Tibial artery (tissue), 4 donors: Measurements from ENCODE around the gene TMEM229A.

ENCODE experiments used
- DNase-seq, 2 donors: peaks; one replicate each; pipeline ENCODE4 v3.0.0-alpha.2; 2019
- H3K27ac ChIP-seq, 2 donors: fragments of 200-600 bp; sonication (generic) in 1 of 2; 1 replicate in 1 of 2; 2 replicates in 1 of 2; pipeline ENCODE4 v1.5.1; 2018 to 2019; ENCODE audit warnings: mild to moderate bottlenecking in 1 of 2
- H3K27me3 ChIP-seq, 2 donors: fragments of 200-600 bp; sonication (generic) in 1 of 2; one replicate each; pipeline versions ENCODE4 v1.5.1 to v1.6.0; 2016 to 2019
- H3K36me3 ChIP-seq, 3 donors: fragments of 200-600 bp; sonication (generic) in 2 of 3; one replicate each; pipeline ENCODE4 v1.5.1; 2016 to 2019; ENCODE audit warnings: mild to moderate bottlenecking in 2 of 3
- H3K4me1 ChIP-seq, 4 donors: fragments of 200-600 bp; sonication (generic) in 2 of 4; 1 replicate in 3 of 4; 2 replicates in 1 of 4; pipeline ENCODE4 v1.5.1; 2016 to 2019
- H3K4me3 ChIP-seq, 2 donors: fragments of 200-600 bp; sonication (generic) in 1 of 2; 1 replicate in 1 of 2; 2 replicates in 1 of 2; pipeline ENCODE4 v1.5.1; 2018 to 2019; ENCODE audit warnings: mild to moderate bottlenecking in 2 of 2
- H3K9me3 ChIP-seq, 3 donors: fragments of 200-600 bp; sonication (generic) in 1 of 3; one replicate each; pipeline ENCODE4 v1.5.1; 2016 to 2019
- CTCF ChIP-seq, 2 experiments: fragments of 200-600 bp in 1 of 2; fragments of 450-650 bp in 1 of 2; IDR thresholded peaks; one replicate each; pipeline ENCODE4 v1.5.1; 2017 to 2019; ENCODE audit warnings: antibody characterized with exemption in 2 of 2, mild to moderate bottlenecking in 1 of 2, moderate library complexity in 1 of 2
- intact Hi-C: fragments of 100-400 bp; cut with DNase I; formaldehyde crosslinking; loops from one replicate; pipeline ENCODE4 v1.15.0; 2023; ENCODE audit warnings: low total_unique reads

The TMEM229A gene

GRCh38 chr7:123998921-123999320 lies 33.9 kb downstream of the TMEM229A start:
- H3K27ac ChIP-seq: no peak overlapping the region
- H3K27me3 ChIP-seq: no peaks in the 10 kb centered on the region
- no peak for TF ChIP-seq CTCF (IDR thresholded peaks at IDR 0.05)
- no peak overlapping the region for H3K4me3 ChIP-seq
- no peaks in the 10 kb centered on the region for H3K4me1 ChIP-seq
- no peak for DNase-seq
- no peaks in the 10 kb centered on the region for H3K36me3 ChIP-seq
- H3K9me3 ChIP-seq: peaks cover 0 to 9% (median 0%) of the 10 kb centered on the region in 3 donors
- intact Hi-C loops: no loop called here

GRCh38 chr7:123996327-123996625 lies 36.6 kb downstream of the TMEM229A start:
- intact Hi-C loops: no loop called here
- no peaks in the 10 kb centered on the region for H3K4me1 ChIP-seq
- H3K9me3 ChIP-seq: peaks cover 0 to 3% (median 0%) of the 10 kb centered on the region in 3 donors
- no peak overlapping the region for H3K4me3 ChIP-seq
- H3K27ac ChIP-seq: no peak overlapping the region
- no peaks in the 10 kb centered on the region for H3K27me3 ChIP-seq
- no peak for DNase-seq
- no peaks in the 10 kb centered on the region for H3K36me3 ChIP-seq
- TF ChIP-seq CTCF (IDR thresholded peaks at IDR 0.05): no peak

GRCh38 chr7:123995617-123996326 lies 37.1 kb downstream of the TMEM229A start:
- H3K36me3 ChIP-seq: no peaks in the 10 kb centered on the region
- H3K4me1 ChIP-seq: no peaks in the 10 kb centered on the region
- no peak overlapping the region for H3K4me3 ChIP-seq
- no peak for TF ChIP-seq CTCF (IDR thresholded peaks at IDR 0.05)
- H3K27me3 ChIP-seq: no peaks in the 10 kb centered on the region
- no peaks in the 10 kb centered on the region for H3K9me3 ChIP-seq
- no peak overlapping the region for H3K27ac ChIP-seq
- intact Hi-C loops: no loop called here
- no peak for DNase-seq

GRCh38 chr7:123994449-123994848 lies 38.4 kb downstream of the TMEM229A start:
- H3K27ac ChIP-seq: no peak overlapping the region
- no peak for TF ChIP-seq CTCF (IDR thresholded peaks at IDR 0.05)
- no peak for DNase-seq

GRCh38 chr7:123993996-123994395 lies 38.9 kb downstream of the TMEM229A start:
- intact Hi-C loops: no loop called here
- no peak for DNase-seq

More at GRCh38 chr7:123994449-123994848, 38.4 kb downstream of the TMEM229A start:
- no peaks in the 10 kb centered on the region for H3K27me3 ChIP-seq
- H3K4me1 ChIP-seq: no peaks in the 10 kb centered on the region
- H3K4me3 ChIP-seq: no peak overlapping the region
- H3K36me3 ChIP-seq: no peaks in the 10 kb centered on the region
- no peaks in the 10 kb centered on the region for H3K9me3 ChIP-seq
- intact Hi-C loops: no loop called here

More at GRCh38 chr7:123993996-123994395, 38.9 kb downstream of the TMEM229A start:
- no peaks in the 10 kb centered on the region for H3K36me3 ChIP-seq
- H3K4me1 ChIP-seq: no peaks in the 10 kb centered on the region
- H3K27me3 ChIP-seq: no peaks in the 10 kb centered on the region
- H3K27ac ChIP-seq: no peak overlapping the region
- no peaks in the 10 kb centered on the region for H3K9me3 ChIP-seq
- H3K4me3 ChIP-seq: no peak overlapping the region
- no peak for TF ChIP-seq CTCF (IDR thresholded peaks at IDR 0.05)
